ENCODE results near the gene ASTN1. TPM values are rescaled to one million over a fixed set of nuclear protein-coding genes. Genes with fewer than 3 reads are reported as not detected.
A peak's percentile ranks its signal among the peaks of the same experiment; 100 is the strongest.

The ASTN1 gene
- polyA plus RNA-seq, 1 of the 3 experiments (the other 2 are of a cell fraction) = 0.13 TPM

DNA sequence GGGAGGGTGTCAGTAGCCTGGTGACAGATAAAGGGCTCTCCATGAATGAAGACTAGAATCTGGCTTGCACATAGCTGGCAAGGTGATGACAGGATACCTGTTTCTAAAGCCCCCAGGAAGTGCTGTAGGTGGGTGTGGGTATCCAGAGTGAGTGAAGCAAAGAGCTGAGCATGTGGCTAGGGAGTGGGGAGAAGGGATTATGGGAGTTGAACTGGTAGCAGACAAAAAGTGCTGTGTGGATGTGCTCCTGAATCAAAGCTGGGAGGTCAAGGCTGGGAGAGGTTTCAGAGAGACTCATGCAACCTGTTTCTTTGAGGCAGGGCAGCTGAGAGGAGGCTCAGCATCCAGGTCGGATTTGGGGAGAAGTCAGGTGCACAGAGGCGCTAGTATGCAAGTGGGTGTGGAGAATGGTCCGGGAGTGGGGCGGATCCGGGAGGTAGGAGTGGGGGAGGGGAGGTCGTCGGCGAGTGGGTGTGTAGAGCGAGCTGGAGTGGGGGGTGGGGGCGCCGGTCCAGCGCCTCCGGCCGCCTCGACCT, 600 bp downstream of the ASTN1 start:
- no peaks in the 10 kb centered on the region for H3F3A ChIP-seq (replicated peaks; ENCODE audit: insufficient read depth)
- peak overlapping the region in 1 of 2 experiments; percentile 90; a peak in 2 of 4 replicates for H3K27ac ChIP-seq (ENCODE audit: low read depth in 2 of 2, low read length in 1 of 2)
- no peaks in the 10 kb centered on the region for H3K9me3 ChIP-seq
- no peak for DNase-seq
- WGBS (ENCODE audit: low lambda C conversion rate) = 11% methylated on average over 3 of the region's 15 CpGs
- H4K20me1 ChIP-seq (ENCODE audit: insufficient read depth) = no peaks in the 10 kb centered on the region
- H3K4me3 ChIP-seq (ENCODE audit: low read depth in 2 of 2, low read length in 1 of 2) = peak overlapping the region; percentile 32 to 54; a peak in 2 of 4 replicates
- H3K4me1 ChIP-seq (ENCODE audit: control insufficient read depth in 1 of 2, insufficient read depth in 2 of 2, low read depth in 1 of 2, low read length in 1 of 2) = peaks cover 0 to 11% of the 10 kb centered on the region in 2 experiments; a peak in 2 of 4 replicates
- ChIA-PET CTCF (interaction anchor here (0.8 to 4.4 kb wide), 5 partner anchors 18 to 784 kb away, joined by 3 to 33 read pairs (median 4); no protein-coding TSS in a partner anchor), POLR2A (interaction anchor here (1.0 to 1.7 kb wide), 2 partner anchors 18 to 246 kb away, joined by 3 to 4 read pairs; no protein-coding TSS in a partner anchor)
- peak overlapping the region; percentile 70; the same call in 1 of the 2 replicates for H2AFZ ChIP-seq (ENCODE audit: low read depth)
- H3K79me2 ChIP-seq (ENCODE audit: insufficient read depth) = no peaks in the 10 kb centered on the region
- peak overlapping the region; percentile 76 for H3K4me2 ChIP-seq
- H3K9me2 ChIP-seq = no peaks in the 10 kb centered on the region
- no peaks in the 10 kb centered on the region for H3K36me3 ChIP-seq (replicated peaks in 1 of 2; ENCODE audit: control insufficient read depth in 1 of 2, insufficient read depth in 2 of 2, low read length in 1 of 2)
- TF ChIP-seq RCOR1 (IDR thresholded peaks at IDR 0.05; ENCODE audit: low read length) (no peak), MXI1 (IDR thresholded peaks at IDR 0.05; ENCODE audit: low read depth, low read length) (0 out of 2 replicates have a peak, but pooled peaks have one; percentile 20), JUND (IDR thresholded peaks at IDR 0.05) (no peak), CHD2 (IDR thresholded peaks at IDR 0.05; ENCODE audit: low read length, partially characterized antibody) (peak; percentile 4), POLR2AphosphoS5 (IDR thresholded peaks at IDR 0.05; ENCODE audit: low read depth, low read length) (no peak), EZH2phosphoT487 (IDR thresholded peaks at IDR 0.05; ENCODE audit: borderline replicate concordance, low read depth) (no peak)
- H3K9ac ChIP-seq = no peak overlapping the region
- H3K27me3 ChIP-seq (ENCODE audit: insufficient read depth) = peaks cover 11% of the 10 kb centered on the region; the same call in 1 of the 2 replicates

GRCh38 chr1:177162243-177162642, 2.3 kb downstream of the ASTN1 start:
- CTCF ChIA-PET = interaction anchor here (1.1 to 3.4 kb wide), 2 partner anchors 23 to 264 kb away, joined by 3 to 33 read pairs; no protein-coding TSS in a partner anchor
- TF ChIP-seq, protein P1, sequence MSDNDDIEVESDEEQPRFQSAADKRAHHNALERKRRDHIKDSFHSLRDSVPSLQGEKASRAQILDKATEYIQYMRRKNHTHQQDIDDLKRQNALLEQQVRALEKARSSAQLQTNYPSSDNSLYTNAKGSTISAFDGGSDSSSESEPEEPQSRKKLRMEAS (IDR thresholded peaks at IDR 0.05; ENCODE audit: low read depth) = no peak
- TF ChIP-seq CHD2 (IDR thresholded peaks at IDR 0.05; ENCODE audit: low read length, partially characterized antibody) (no peak), USF1 (IDR thresholded peaks at IDR 0.05; ENCODE audit: borderline replicate concordance, low read depth) (no peak), SIN3A (IDR thresholded peaks at IDR 0.05; ENCODE audit: borderline replicate concordance, low read depth, low read length) (no peak)
- TF ChIP-seq, protein P2, sequence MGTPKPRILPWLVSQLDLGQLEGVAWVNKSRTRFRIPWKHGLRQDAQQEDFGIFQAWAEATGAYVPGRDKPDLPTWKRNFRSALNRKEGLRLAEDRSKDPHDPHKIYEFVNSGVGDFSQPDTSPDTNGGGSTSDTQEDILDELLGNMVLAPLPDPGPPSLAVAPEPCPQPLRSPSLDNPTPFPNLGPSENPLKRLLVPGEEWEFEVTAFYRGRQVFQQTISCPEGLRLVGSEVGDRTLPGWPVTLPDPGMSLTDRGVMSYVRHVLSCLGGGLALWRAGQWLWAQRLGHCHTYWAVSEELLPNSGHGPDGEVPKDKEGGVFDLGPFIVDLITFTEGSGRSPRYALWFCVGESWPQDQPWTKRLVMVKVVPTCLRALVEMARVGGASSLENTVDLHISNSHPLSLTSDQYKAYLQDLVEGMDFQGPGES (IDR thresholded peaks at IDR 0.05; ENCODE audit: low read depth, low read length) = no peak
- Histone ChIP-seq H3K36me3 (replicated peaks in 1 of 2; ENCODE audit: control insufficient read depth in 1 of 2, insufficient read depth in 2 of 2, low read length in 1 of 2) (no peaks in the 10 kb centered on the region), H3K9me2 (no peaks in the 10 kb centered on the region), H3K27ac (ENCODE audit: low read depth in 2 of 2, low read length in 1 of 2) (no peak overlapping the region), H3K9ac (no peak overlapping the region), H3K4me2 (no peak overlapping the region), H3K27me3 (ENCODE audit: insufficient read depth) (peaks cover 11% of the 10 kb centered on the region; the same call in 1 of the 2 replicates), H3K79me2 (ENCODE audit: insufficient read depth) (no peaks in the 10 kb centered on the region), H3K9me3 (no peaks in the 10 kb centered on the region), H3K4me3 (ENCODE audit: low read depth in 2 of 2, low read length in 1 of 2) (peak overlapping the region in 1 of 2 experiments; percentile 17; a peak in 1 of 4 replicates), H4K20me1 (ENCODE audit: insufficient read depth) (no peaks in the 10 kb centered on the region), H3K4me1 (ENCODE audit: control insufficient read depth in 1 of 2, insufficient read depth in 2 of 2, low read depth in 1 of 2, low read length in 1 of 2) (peaks cover 0 to 11% of the 10 kb centered on the region in 2 experiments; a peak in 2 of 4 replicates), H2AFZ (ENCODE audit: low read depth) (no peak overlapping the region), H3F3A (replicated peaks; ENCODE audit: insufficient read depth) (no peaks in the 10 kb centered on the region)
- no peak for DNase-seq
- WGBS (ENCODE audit: low lambda C conversion rate) = 10% methylated on average over 2 of the region's 2 CpGs
- POLR2A ChIA-PET = no interaction called here
